ENCODE data around the gene ZBTB16.

DNA sequence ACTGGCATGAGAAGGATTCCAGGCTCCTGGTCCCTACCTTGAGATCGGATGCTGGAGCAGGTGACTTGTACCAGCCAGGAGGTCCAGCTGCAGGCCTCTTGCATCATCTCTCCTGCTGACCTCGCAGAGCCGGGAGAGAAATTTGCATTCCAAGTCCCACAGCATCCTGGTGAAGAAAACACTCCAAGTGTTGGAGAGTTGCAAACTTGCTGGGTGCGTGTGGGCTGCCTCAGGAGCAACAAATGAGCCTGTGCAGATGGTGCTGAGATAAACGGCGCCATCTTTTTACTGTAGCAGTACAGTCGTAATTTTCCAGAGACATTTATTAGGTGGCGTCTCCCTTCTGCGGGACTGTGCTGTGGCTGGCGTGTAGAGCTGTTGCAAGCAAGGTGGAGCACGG lies 32.1 kb upstream of the ZBTB16 start:
- TF ChIP-seq, protein P1, sequence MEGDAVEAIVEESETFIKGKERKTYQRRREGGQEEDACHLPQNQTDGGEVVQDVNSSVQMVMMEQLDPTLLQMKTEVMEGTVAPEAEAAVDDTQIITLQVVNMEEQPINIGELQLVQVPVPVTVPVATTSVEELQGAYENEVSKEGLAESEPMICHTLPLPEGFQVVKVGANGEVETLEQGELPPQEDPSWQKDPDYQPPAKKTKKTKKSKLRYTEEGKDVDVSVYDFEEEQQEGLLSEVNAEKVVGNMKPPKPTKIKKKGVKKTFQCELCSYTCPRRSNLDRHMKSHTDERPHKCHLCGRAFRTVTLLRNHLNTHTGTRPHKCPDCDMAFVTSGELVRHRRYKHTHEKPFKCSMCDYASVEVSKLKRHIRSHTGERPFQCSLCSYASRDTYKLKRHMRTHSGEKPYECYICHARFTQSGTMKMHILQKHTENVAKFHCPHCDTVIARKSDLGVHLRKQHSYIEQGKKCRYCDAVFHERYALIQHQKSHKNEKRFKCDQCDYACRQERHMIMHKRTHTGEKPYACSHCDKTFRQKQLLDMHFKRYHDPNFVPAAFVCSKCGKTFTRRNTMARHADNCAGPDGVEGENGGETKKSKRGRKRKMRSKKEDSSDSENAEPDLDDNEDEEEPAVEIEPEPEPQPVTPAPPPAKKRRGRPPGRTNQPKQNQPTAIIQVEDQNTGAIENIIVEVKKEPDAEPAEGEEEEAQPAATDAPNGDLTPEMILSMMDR (IDR thresholded peaks at IDR 0.05): no peak
- TF ChIP-seq POLR2A (IDR thresholded peaks at IDR 0.05): no peak

All from heart left ventricle (tissue), 13 donors.